Measurements from ENCODE around the gene RAB40C. TPM values are rescaled to one million over a fixed set of nuclear protein-coding genes. Genes with fewer than 3 reads are reported as not detected.

Gene RAB40C
- total and polyA plus RNA-seq, 9 of the 15 experiments (the other 6 are each of a cell fraction or from before 2014, with no cell fraction given) = 0.17 to 23.4 (median 8.7) TPM

- peak; percentile 65 for TF ChIP-seq HINFP (tag; conservative IDR thresholded peaks at IDR 0.05; ENCODE audit: low read depth)
- no peak for TF ChIP-seq SETDB1 (IDR thresholded peaks at IDR 0.05; ENCODE audit: low read length)
- peak; percentile 63 for TF ChIP-seq TAF1 (IDR thresholded peaks at IDR 0.05; ENCODE audit: control insufficient read depth, extremely low read depth, insufficient read depth, low read length, severe bottlenecking)
These were observed 46.6 kb downstream of the RAB40C start, which contains the start of gene METTL26 (continued) for GRCh38 chr16:636206-637080.

- Histone ChIP-seq H4K20me1 (replicated peaks; ENCODE audit: control insufficient read depth, insufficient read depth, low read length) (no peaks in the 10 kb centered on the region), H3K9ac (ENCODE audit: insufficient read depth in 1 of 2, low read depth in 2 of 2, low read length in 2 of 2) (peak overlapping the region; percentile 87 to 99), H3K36me3 (ENCODE audit: control insufficient read depth, insufficient read depth, low read length) (peaks cover 25% of the 10 kb centered on the region; the same call in 1 of the 3 replicates), H3K27me3 (ENCODE audit: control insufficient read depth in 2 of 2, insufficient read depth in 2 of 2, low read length in 2 of 2) (no peaks in the 10 kb centered on the region), H3K9me1 (ENCODE audit: control insufficient read depth, insufficient read depth, low read length) (no peaks in the 10 kb centered on the region), H3K4me3 (peak overlapping the region; percentile 87), H3K79me2 (ENCODE audit: control insufficient read depth, insufficient read depth, low read length) (peaks cover 38% of the 10 kb centered on the region), H3K4me2 (ENCODE audit: insufficient read depth, low read length) (peak overlapping the region; percentile 92), H2AFZ (ENCODE audit: low read depth, low read length) (peak overlapping the region; percentile 97), H3K27ac (ENCODE audit: extremely low read depth, low read depth, low read length) (peak overlapping the region; percentile 93), H3K4me1 (replicated peaks in 1 of 2; ENCODE audit: control insufficient read depth in 2 of 2, insufficient read depth in 2 of 2, low read length in 2 of 2) (peaks cover 14 to 87% of the 10 kb centered on the region in 2 experiments; a peak in 4 of 5 replicates), H3K9me3 (replicated peaks; ENCODE audit: control insufficient read depth, insufficient read depth, low read depth, low read length) (no peaks in the 10 kb centered on the region)
- no TSS peak for BruUV-seq (replicated peaks)
- ChIA-PET CTCF (ENCODE audit: low intra/inter-chr PET ratio) (no interaction called here), POLR2A (interaction anchor here (0.7 to 2.2 kb wide), 5 partner anchors 13 to 634 kb away, joined by 3 to 8 read pairs (median 5); no protein-coding TSS in a partner anchor)
- in situ Hi-C loops (cut with MboI) (no loop called here), intact Hi-C loops (cut with micrococcal nuclease) (loop anchor here (2.0 to 5.0 kb wide), 2 partner anchors 15 to 40 kb away; partner anchors contain the start of gene RHBDL1)
- DNase-seq (ENCODE audit: extremely low read depth in 1 of 4, low spot score in 3 of 4) (peak; percentile 89 to 100 (median 97)), ATAC-seq (peak; percentile 58; the same call in 2 of the 3 replicates), FAIRE-seq (peak; percentile 80)
- WGBS (ENCODE audit: insufficient coverage, low coverage, missing lambda C conversion rate) = 15% methylated on average over 28 of the region's 53 CpGs
- no peak for TF ChIP-seq CREBBP (IDR thresholded peaks at IDR 0.05; ENCODE audit: low read depth, low read length)
- no peak for TF ChIP-seq ZNF23 (CRISPR knock-in tag; IDR thresholded peaks at IDR 0.05)
- no peak for TF ChIP-seq GATA2 (CRISPR knock-in tag; IDR thresholded peaks at IDR 0.05)
- TF ChIP-seq MTA1 (IDR thresholded peaks at IDR 0.05; ENCODE audit: borderline replicate concordance) = no peak
- TF ChIP-seq CAMTA2 (CRISPR knock-in tag; conservative IDR thresholded peaks at IDR 0.05) = no peak
- no peak for TF ChIP-seq ZNF133 (CRISPR knock-in tag; IDR thresholded peaks at IDR 0.05)
- no peak for TF ChIP-seq TAL1 (IDR thresholded peaks at IDR 0.05)
- no peak for TF ChIP-seq ZNF436 (CRISPR knock-in tag; IDR thresholded peaks at IDR 0.05)
- TF ChIP-seq ZNF324 (CRISPR knock-in tag; IDR thresholded peaks at IDR 0.05) = no peak
- TF ChIP-seq RBM15 (IDR thresholded peaks at IDR 0.05; ENCODE audit: insufficient read depth, low read length) = no peak
- no peak for TF ChIP-seq KLF1 (tag; IDR thresholded peaks at IDR 0.05)
These were observed 47.5 kb downstream of the RAB40C start for GRCh38 chr16:637081-638018.
